ENCODE results near the gene KCNMA1. TPM values are rescaled to one million over a fixed set of nuclear protein-coding genes. Genes with fewer than 3 reads are reported as not detected.
"Not testable (repeated sequence)": the region's sequence is repeated elsewhere in the genome, so short reads cannot be mapped to it uniquely, and the experiment has no call there.

KCNMA1 gene
- total RNA-seq, 1 donor from 2014 or later, result not detected

- intact Hi-C loops (cut with micrococcal nuclease), result no loop called here
Measured at GRCh38 chr10:77584938-77585337, 52.7 kb downstream of the KCNMA1 start.

DNA sequence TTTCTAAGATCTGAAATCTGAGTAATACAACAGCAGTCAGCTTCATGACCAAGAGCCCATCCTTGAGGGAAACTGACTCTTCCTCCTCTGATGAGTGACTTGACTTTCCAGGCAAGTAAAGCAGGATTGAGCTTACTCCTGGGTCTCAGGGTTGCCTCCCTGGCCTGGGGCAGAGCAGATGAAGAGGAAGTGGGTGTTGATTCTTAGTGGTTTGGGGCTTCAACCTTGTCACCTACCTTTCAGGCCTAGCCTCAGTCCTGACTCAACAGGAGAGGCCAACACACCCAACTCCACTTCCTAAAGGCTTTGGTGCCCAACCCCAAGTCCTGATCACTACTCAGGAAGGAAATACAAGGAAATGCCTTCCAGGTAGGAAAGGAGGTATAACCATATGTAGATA lies 54.1 kb downstream of the KCNMA1 start:
- no peaks in the 10 kb centered on the region for H3K27me3 Mint-ChIP-seq
- H3K4me1 Mint-ChIP-seq, result peaks cover 6% of the 10 kb centered on the region
- no peaks in the 10 kb centered on the region for H3K36me3 Mint-ChIP-seq (ENCODE audit: low read depth)
- H3K9me3 Mint-ChIP-seq, result no peaks in the 10 kb centered on the region
- no peak for DNase-seq
- H3K4me3 Mint-ChIP-seq, result no peak overlapping the region
- H3K27ac Mint-ChIP-seq, result no peak overlapping the region
- intact Hi-C loops (cut with micrococcal nuclease), result no loop called here

More at GRCh38 chr10:77584938-77585337, 52.7 kb downstream of the KCNMA1 start:
- Mint-ChIP-seq H3K4me3 (no peak overlapping the region), H3K4me1 (peaks cover 6% of the 10 kb centered on the region), H3K27ac (no peak overlapping the region), H3K9me3 (no peaks in the 10 kb centered on the region), H3K36me3 (ENCODE audit: low read depth) (no peaks in the 10 kb centered on the region), H3K27me3 (no peaks in the 10 kb centered on the region)
- DNase-seq, result no peak

GRCh38 chr10:77582710-77583115 lies 54.9 kb downstream of the KCNMA1 start:
- H3K27ac Mint-ChIP-seq, result no peak overlapping the region
- no peaks in the 10 kb centered on the region for H3K36me3 Mint-ChIP-seq (ENCODE audit: low read depth)
- no peaks in the 10 kb centered on the region for H3K27me3 Mint-ChIP-seq
- no peak for DNase-seq
- no peaks in the 10 kb centered on the region for H3K9me3 Mint-ChIP-seq
- intact Hi-C loops (cut with micrococcal nuclease), result no loop called here
- H3K4me1 Mint-ChIP-seq, result peaks cover 6% of the 10 kb centered on the region
- no peak overlapping the region for H3K4me3 Mint-ChIP-seq

GRCh38 chr10:77581738-77582137 lies 55.9 kb downstream of the KCNMA1 start:
- Mint-ChIP-seq H3K9me3 (no peaks in the 10 kb centered on the region), H3K36me3 (ENCODE audit: low read depth) (no peaks in the 10 kb centered on the region), H3K27ac (no peak overlapping the region), H3K4me3 (no peak overlapping the region), H3K27me3 (no peaks in the 10 kb centered on the region), H3K4me1 (peaks cover 6% of the 10 kb centered on the region)
- no peak for DNase-seq
- intact Hi-C loops (cut with micrococcal nuclease), result no loop called here

DNA sequence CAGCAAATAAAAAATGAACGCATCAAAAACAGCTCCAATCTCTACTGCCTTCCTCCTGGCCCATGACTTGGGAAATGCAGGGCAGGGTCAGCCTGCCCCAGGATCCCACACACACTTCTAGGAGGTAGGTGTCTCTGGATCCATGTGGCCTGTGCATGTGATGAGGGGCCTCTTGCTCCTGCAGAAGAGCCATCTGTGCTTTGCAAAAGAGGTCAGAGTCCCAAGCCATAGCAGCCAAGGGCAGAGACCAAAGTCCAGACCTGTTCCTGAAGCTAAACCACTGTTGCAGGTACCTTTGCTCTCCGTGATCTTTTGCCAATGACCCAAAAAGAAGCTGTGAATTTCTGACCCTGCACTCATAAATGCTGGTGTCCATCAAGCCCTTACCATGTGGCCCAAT lies 57.1 kb downstream of the KCNMA1 start:
- no peaks in the 10 kb centered on the region for H3K9me3 Mint-ChIP-seq
- H3K4me3 Mint-ChIP-seq, result no peak overlapping the region
- no peaks in the 10 kb centered on the region for H3K27me3 Mint-ChIP-seq
- no peak overlapping the region for H3K27ac Mint-ChIP-seq
- intact Hi-C loops (cut with micrococcal nuclease), result no loop called here
- H3K36me3 Mint-ChIP-seq (ENCODE audit: low read depth), result no peaks in the 10 kb centered on the region
- H3K4me1 Mint-ChIP-seq, result peaks cover 6% of the 10 kb centered on the region
- no peak for DNase-seq

GRCh38 chr10:77578583-77579227 lies 58.9 kb downstream of the KCNMA1 start:
- H3K4me1 Mint-ChIP-seq, result peaks cover 5% of the 10 kb centered on the region
- no peak overlapping the region for H3K27ac Mint-ChIP-seq
- no peaks in the 10 kb centered on the region for H3K36me3 Mint-ChIP-seq (ENCODE audit: low read depth)
- intact Hi-C loops (cut with micrococcal nuclease), result no loop called here
- DNase-seq, result no peak
- H3K27me3 Mint-ChIP-seq, result no peaks in the 10 kb centered on the region
- no peaks in the 10 kb centered on the region for H3K9me3 Mint-ChIP-seq
- no peak overlapping the region for H3K4me3 Mint-ChIP-seq

GRCh38 chr10:77577666-77578229 lies 59.9 kb downstream of the KCNMA1 start:
- Mint-ChIP-seq H3K27me3 (no peaks in the 10 kb centered on the region), H3K9me3 (no peaks in the 10 kb centered on the region), H3K27ac (no peak overlapping the region), H3K36me3 (ENCODE audit: low read depth) (no peaks in the 10 kb centered on the region), H3K4me1 (peaks cover under 1% of the 10 kb centered on the region), H3K4me3 (no peak overlapping the region)
- intact Hi-C loops (cut with micrococcal nuclease), result no loop called here
- no peak for DNase-seq

DNA sequence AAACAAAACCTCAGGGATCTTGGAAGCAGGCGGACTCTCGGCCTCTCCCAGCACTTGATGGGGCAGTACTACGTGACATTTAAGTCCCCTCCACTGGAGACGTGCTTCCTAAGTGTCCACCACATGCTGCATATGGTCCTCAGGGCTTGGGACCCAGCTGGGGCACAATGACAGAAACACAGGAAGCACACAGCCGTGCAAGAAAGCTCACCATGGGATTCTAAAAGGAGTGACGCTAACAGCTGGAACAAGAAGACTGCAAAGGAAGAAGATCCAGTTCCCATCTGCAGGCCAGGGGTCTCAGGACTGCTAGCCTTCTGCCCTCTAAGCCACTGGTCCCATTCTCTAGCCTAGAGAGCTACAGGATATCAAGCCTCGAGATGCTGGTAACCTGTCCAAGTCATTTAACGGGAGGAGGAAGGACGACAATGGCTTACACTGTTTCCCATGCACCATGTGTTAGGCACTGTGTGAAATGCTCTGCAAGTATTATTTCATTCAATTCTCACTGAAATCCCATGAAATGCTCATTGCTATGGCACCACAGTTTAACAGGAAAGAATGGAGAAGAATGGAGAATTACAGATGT lies 61.1 kb downstream of the KCNMA1 start:
- no peaks in the 10 kb centered on the region for H3K4me1 Mint-ChIP-seq
- H3K9me3 Mint-ChIP-seq, result no peaks in the 10 kb centered on the region
- H3K36me3 Mint-ChIP-seq (ENCODE audit: low read depth), result no peaks in the 10 kb centered on the region
- no peak overlapping the region for H3K27ac Mint-ChIP-seq
- no peak for DNase-seq
- H3K4me3 Mint-ChIP-seq, result no peak overlapping the region
- intact Hi-C loops (cut with micrococcal nuclease), result no loop called here
- H3K27me3 Mint-ChIP-seq, result no peaks in the 10 kb centered on the region

- DNase-seq, result no peak
- intact Hi-C loops (cut with micrococcal nuclease), result no loop called here
Measured at GRCh38 chr10:77576007-77576367, 61.6 kb downstream of the KCNMA1 start.

GRCh38 chr10:77575271-77576006 lies 62.2 kb downstream of the KCNMA1 start:
- DNase-seq, result no peak
- no peaks in the 10 kb centered on the region for H3K27me3 Mint-ChIP-seq
- intact Hi-C loops (cut with micrococcal nuclease), result no loop called here
- H3K9me3 Mint-ChIP-seq, result no peaks in the 10 kb centered on the region
- no peaks in the 10 kb centered on the region for H3K4me1 Mint-ChIP-seq
- H3K27ac Mint-ChIP-seq, result no peak overlapping the region
- H3K4me3 Mint-ChIP-seq, result no peak overlapping the region
- H3K36me3 Mint-ChIP-seq (ENCODE audit: low read depth), result no peaks in the 10 kb centered on the region

More at GRCh38 chr10:77576007-77576367, 61.6 kb downstream of the KCNMA1 start:
- Mint-ChIP-seq H3K36me3 (ENCODE audit: low read depth) (no peaks in the 10 kb centered on the region), H3K27ac (no peak overlapping the region), H3K4me3 (no peak overlapping the region), H3K4me1 (no peaks in the 10 kb centered on the region), H3K27me3 (no peaks in the 10 kb centered on the region), H3K9me3 (no peaks in the 10 kb centered on the region)

DNA sequence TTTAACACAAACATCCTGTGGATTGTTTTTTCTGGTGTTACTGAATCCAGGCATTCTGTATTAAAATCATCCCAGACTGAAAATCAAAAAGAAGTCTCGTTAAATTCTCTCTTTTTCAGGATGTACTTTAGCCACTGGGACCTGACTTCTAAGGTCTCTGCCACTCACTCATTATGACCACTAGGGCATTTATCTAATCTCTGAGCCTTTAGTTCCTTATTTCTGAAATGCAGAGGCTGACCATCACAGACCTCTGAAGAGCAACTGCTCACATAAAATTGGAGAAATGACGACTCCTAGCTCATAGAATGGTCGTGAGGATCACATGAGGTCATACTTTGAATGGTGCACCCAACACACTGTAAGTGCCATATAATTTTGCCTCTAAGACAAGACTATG lies 63.2 kb downstream of the KCNMA1 start:
- no peak overlapping the region for H3K4me3 Mint-ChIP-seq
- intact Hi-C loops (cut with micrococcal nuclease), result no loop called here
- H3K4me1 Mint-ChIP-seq, result no peaks in the 10 kb centered on the region
- no peak overlapping the region for H3K27ac Mint-ChIP-seq
- H3K36me3 Mint-ChIP-seq (ENCODE audit: low read depth), result no peaks in the 10 kb centered on the region
- H3K27me3 Mint-ChIP-seq, result no peaks in the 10 kb centered on the region
- no peak for DNase-seq
- H3K9me3 Mint-ChIP-seq, result no peaks in the 10 kb centered on the region

DNA sequence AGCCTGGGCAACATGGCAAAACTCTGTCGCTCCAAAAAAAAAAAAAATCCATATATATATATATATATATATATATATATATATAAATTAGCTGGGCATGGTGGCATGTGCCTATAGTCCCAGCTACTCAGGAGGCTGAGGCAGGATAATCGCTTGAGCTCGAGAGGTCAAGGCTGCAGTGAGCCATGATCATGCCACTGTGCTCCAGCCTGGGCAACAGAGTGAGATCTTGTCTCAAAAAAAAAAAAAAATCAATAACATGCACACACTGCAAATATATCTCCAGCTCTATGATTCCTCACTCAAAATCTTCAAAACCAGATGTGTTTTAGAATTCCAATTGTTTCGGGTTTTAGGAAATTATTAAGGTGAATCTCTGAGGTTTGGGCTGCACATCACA lies 65.1 kb downstream of the KCNMA1 start:
- H3K4me1 Mint-ChIP-seq; H3K36me3 Mint-ChIP-seq (ENCODE audit: low read depth); H3K9me3 Mint-ChIP-seq; H3K4me3 Mint-ChIP-seq; intact Hi-C loops (cut with micrococcal nuclease); H3K27ac Mint-ChIP-seq; DNase-seq; H3K27me3 Mint-ChIP-seq: not testable (repeated sequence)

DNA sequence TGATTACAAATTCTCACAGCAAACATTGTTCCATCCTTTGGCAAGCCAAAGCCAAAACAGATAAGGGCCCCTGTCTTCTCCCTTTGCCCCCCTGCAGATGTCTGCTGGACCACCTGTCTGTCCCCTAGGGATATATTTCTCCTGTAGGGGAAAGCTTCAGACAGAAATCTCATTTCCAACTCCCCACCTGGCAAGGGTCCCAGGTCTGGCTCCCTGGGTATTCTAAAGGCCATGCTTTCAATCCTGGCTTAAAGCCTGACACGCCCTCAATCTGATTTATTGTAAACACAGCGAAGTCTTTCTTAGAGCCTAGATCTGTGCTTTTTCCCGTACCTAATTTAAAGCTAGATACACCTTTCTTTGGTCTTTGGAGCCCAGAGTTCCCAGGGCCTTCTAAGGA lies 66.1 kb downstream of the KCNMA1 start:
- no peak for DNase-seq
- Mint-ChIP-seq H3K27ac (no peak overlapping the region), H3K4me1 (no peaks in the 10 kb centered on the region), H3K27me3 (no peaks in the 10 kb centered on the region), H3K9me3 (no peaks in the 10 kb centered on the region), H3K36me3 (ENCODE audit: low read depth) (no peaks in the 10 kb centered on the region), H3K4me3 (no peak overlapping the region)
- intact Hi-C loops (cut with micrococcal nuclease), result no loop called here

DNA sequence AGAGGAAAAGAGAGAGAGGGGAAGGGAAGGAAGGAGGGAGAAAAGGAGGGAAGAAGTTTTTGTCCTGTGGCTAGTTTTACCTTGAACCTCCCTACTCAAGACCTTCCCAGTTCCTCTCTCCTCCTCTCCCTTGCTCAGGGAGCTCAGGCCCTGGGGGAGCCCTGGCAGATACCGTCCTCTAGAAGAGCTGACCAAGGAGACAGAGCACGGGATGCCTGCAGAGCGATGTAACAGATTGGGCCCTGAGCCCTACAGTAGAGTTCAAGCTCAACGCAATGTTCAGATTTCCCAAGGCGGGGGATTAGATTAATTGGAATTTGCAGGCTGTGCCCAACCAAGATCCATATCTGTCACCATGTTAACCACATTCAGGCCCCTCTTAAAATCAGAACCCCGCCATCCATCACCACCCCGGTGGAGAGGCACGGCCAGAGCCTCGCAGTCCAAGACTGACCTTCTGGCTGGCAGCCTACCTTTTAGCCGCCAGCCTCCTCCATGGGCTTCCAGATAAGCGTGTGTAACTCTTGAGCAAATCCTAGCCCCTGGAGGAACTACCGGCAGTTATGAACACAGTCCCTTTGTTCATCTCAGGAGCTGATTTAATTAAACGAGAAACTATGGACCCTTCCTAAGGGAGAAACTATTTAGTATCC lies 70.6 kb downstream of the KCNMA1 start:
- no peaks in the 10 kb centered on the region for H3K4me1 Mint-ChIP-seq
- H3K9me3 Mint-ChIP-seq, result no peaks in the 10 kb centered on the region
- no peaks in the 10 kb centered on the region for H3K27me3 Mint-ChIP-seq
- no peak overlapping the region for H3K27ac Mint-ChIP-seq
- no peak overlapping the region for H3K4me3 Mint-ChIP-seq
- no peak for DNase-seq
- intact Hi-C loops (cut with micrococcal nuclease), result no loop called here
- H3K36me3 Mint-ChIP-seq (ENCODE audit: low read depth), result no peaks in the 10 kb centered on the region
